ENCODE data around the gene PMIS2. TPM values are rescaled to one million over a fixed set of nuclear protein-coding genes. Genes with fewer than 3 reads are reported as not detected.

Gene PMIS2
- total RNA-seq, 1 donor from 2014 or later, result not detected

DNA sequence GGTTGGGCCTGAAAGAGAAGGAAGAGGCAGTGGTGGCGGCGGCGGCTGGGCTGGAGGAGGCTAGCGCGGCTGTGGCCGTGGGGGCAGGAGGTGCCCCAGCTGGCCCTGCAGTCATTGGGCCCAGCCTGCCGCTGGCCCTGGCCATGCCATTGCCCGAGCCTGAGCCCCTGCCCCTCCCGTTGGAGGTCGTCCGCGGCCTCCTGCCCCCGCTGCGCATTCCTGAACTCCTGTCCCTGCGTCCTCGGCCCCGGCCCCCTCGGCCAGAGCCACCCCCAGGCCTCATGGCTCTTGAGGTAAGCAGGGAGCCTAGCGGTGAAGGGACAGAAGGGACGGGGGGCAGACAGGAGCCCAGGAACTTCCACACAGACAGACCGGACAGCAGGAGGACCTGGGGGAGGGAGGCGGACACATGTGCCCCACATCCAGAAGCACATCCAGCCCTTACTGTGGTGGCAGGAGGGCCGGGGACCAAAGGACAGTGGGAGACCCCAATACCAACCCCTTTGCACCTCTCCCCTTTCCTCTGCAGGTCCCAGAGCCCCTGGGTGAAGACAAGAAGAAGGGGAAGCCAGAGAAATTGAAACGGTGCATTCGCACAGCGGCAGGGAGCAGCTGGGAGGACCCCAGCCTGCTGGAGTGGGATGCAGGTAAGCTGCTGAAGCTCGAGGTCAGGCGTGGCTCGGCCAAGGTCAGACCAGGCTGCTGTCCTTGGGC lies 47.9 kb downstream of the PMIS2 start:
- DNase-seq, result no peak

DNA sequence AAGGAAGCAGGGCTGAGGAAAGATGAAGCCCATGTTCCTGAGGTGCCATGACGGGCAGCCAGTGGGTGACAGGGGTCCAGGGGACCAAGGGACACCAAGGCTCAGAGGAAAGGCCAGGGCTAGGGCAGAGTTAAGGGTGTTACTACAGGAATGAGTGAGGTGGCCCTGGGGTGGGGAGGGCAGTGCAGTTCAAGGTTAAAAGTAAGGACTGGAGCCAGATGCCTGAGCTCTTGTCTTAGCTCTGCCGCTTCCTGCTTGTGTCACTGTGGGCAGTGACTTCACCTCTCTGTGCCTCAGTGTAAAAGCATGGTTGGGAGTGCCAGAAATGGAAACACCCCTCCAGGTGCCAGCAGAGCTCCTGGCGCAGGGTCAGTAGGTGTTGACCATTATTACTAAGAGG lies 50.7 kb downstream of the PMIS2 start:
- DNase-seq, result no peak

Other genes starting within 250 kb of the PMIS2 start
- not detected for gene FFAR1, start 238.3 kb upstream of the PMIS2 start, total RNA-seq
- not detected for gene FFAR3, start 227.7 kb upstream of the PMIS2 start, total RNA-seq
- gene GPR42, start 215.1 kb upstream of the PMIS2 start, total RNA-seq, result not detected
- 15.6 TPM for gene FFAR2, start 137.9 kb upstream of the PMIS2 start, total RNA-seq
- gene KRTDAP, start 95.7 kb upstream of the PMIS2 start, total RNA-seq, result 9.6 TPM
- gene DMKN, start 72.5 kb upstream of the PMIS2 start, total RNA-seq, result 25.7 TPM
- 15.6 TPM for gene SBSN, start 57.9 kb upstream of the PMIS2 start, total RNA-seq
- not detected for gene GAPDHS, start 52.7 kb upstream of the PMIS2 start, total RNA-seq
- 30.6 TPM for gene TMEM147, start 40.5 kb upstream of the PMIS2 start, total RNA-seq
- gene ATP4A, start 22.5 kb upstream of the PMIS2 start, total RNA-seq, result not detected
- 10.8 TPM for gene HAUS5, start 26.6 kb downstream of the PMIS2 start, total RNA-seq
- 39.9 TPM for gene RBM42, start 42.9 kb downstream of the PMIS2 start, total RNA-seq
- not detected for gene ETV2, start 55.6 kb downstream of the PMIS2 start, total RNA-seq
- gene COX6B1, start 62.1 kb downstream of the PMIS2 start, total RNA-seq, result 440 TPM
- not detected for gene UPK1A, start 80.3 kb downstream of the PMIS2 start, total RNA-seq
- gene ZBTB32, start 118.4 kb downstream of the PMIS2 start, total RNA-seq, result not detected
- gene KMT2B, start 131.8 kb downstream of the PMIS2 start, total RNA-seq, result 13.1 TPM
- 2.3 TPM for gene IGFLR1, start 156.3 kb downstream of the PMIS2 start, total RNA-seq
- gene U2AF1L4, start 159.2 kb downstream of the PMIS2 start, total RNA-seq, result 11.3 TPM
- 4.2 TPM for gene PSENEN, start 159.5 kb downstream of the PMIS2 start, total RNA-seq
- 6.7 TPM for gene LIN37, start 162.4 kb downstream of the PMIS2 start, total RNA-seq
- gene HSPB6, start 170.9 kb downstream of the PMIS2 start, total RNA-seq, result 152 TPM
- gene PROSER3, start 172.0 kb downstream of the PMIS2 start, total RNA-seq, result 4.4 TPM
- 26.3 TPM for gene ARHGAP33, start 189.4 kb downstream of the PMIS2 start, total RNA-seq
- gene PRODH2, start 226.7 kb downstream of the PMIS2 start, total RNA-seq, result not detected